ACC112 (cell line): ENCODE measurements around the gene TEX11.
"Not testable (repeated sequence)": the region's sequence is repeated elsewhere in the genome, so short reads cannot be mapped to it uniquely, and the experiment has no call there.

Source experiments
- H2AFZ ChIP-seq: fragments of 200-600 bp; sonication (generic); one replicate; pipeline ENCODE4 v1.6.0; 2017; ENCODE audit warnings: antibody characterized with exemption, low read length; ENCODE audit not compliant: unreplicated experiment
- H3K27ac ChIP-seq: fragments of 200-600 bp; sonication (generic); 2 replicates; pipeline ENCODE4 v1.5.1; 2014; ENCODE audit warnings: low read depth, mild to moderate bottlenecking, antibody characterized with exemption, low read length, moderate library complexity
- H3K27me3 ChIP-seq: fragments of 200-600 bp; sonication (generic); 2 replicates; pipeline ENCODE4 v1.6.1; 2014; ENCODE audit warnings: mild to moderate bottlenecking, antibody characterized with exemption, low read length, moderate library complexity, mixed read lengths; ENCODE audit not compliant: insufficient read depth
- H3K36me3 ChIP-seq: fragments of 200-600 bp; sonication (generic); 2 replicates; pipeline ENCODE4 v1.6.1; 2016; ENCODE audit warnings: mild to moderate bottlenecking, antibody characterized with exemption, low read length, moderate library complexity, mixed read lengths; ENCODE audit not compliant: insufficient read depth
- H3K4me1 ChIP-seq: fragments of 200-600 bp; sonication (generic); one replicate; pipeline ENCODE4 v1.6.1; 2016; ENCODE audit warnings: low read length, mixed read lengths; ENCODE audit not compliant: insufficient read depth, unreplicated experiment, control insufficient read depth
- H3K4me3 ChIP-seq: fragments of 200-600 bp; sonication (generic); 2 replicates; pipeline ENCODE4 v1.5.1; 2014; ENCODE audit warnings: mild to moderate bottlenecking, low read depth, low read length
- H3K79me2 ChIP-seq: fragments of 200-600 bp; sonication (generic); one replicate; pipeline ENCODE4 v1.6.0; 2016; ENCODE audit warnings: low read length; ENCODE audit not compliant: control insufficient read depth, unreplicated experiment, insufficient read depth

TEX11 gene

GRCh38 chrX:70527610-70528345, 380.7 kb downstream of the TEX11 start:
- Histone ChIP-seq H2AFZ (no peak overlapping the region), H3K79me2 (no peaks in the 10 kb centered on the region), H3K27ac (no peak overlapping the region), H3K4me3 (no peak overlapping the region), H3K36me3 (no peaks in the 10 kb centered on the region), H3K27me3 (no peaks in the 10 kb centered on the region), H3K4me1 (no peaks in the 10 kb centered on the region)

GRCh38 chrX:70527053-70527452, 381.5 kb downstream of the TEX11 start:
- no peaks in the 10 kb centered on the region for H3K4me1 ChIP-seq
- no peaks in the 10 kb centered on the region for H3K27me3 ChIP-seq
- no peaks in the 10 kb centered on the region for H3K79me2 ChIP-seq
- no peaks in the 10 kb centered on the region for H3K36me3 ChIP-seq
- no peak overlapping the region for H2AFZ ChIP-seq
- no peak overlapping the region for H3K4me3 ChIP-seq
- H3K27ac ChIP-seq = no peak overlapping the region

- Histone ChIP-seq H3K27ac (no peak overlapping the region), H3K27me3 (no peaks in the 10 kb centered on the region), H2AFZ (no peak overlapping the region)
These were observed 382.8 kb downstream of the TEX11 start for GRCh38 chrX:70525733-70526132.

GRCh38 chrX:70515692-70516091, 392.8 kb downstream of the TEX11 start:
- H3K79me2 ChIP-seq, H3K27ac ChIP-seq, H3K27me3 ChIP-seq, H2AFZ ChIP-seq, H3K4me3 ChIP-seq, H3K36me3 ChIP-seq, H3K4me1 ChIP-seq: not testable (repeated sequence)

More at GRCh38 chrX:70525733-70526132, 382.8 kb downstream of the TEX11 start:
- Histone ChIP-seq H3K4me1 (no peaks in the 10 kb centered on the region), H3K79me2 (no peaks in the 10 kb centered on the region), H3K36me3 (no peaks in the 10 kb centered on the region), H3K4me3 (no peak overlapping the region)

- H3K36me3 ChIP-seq, H3K27me3 ChIP-seq, H2AFZ ChIP-seq, H3K79me2 ChIP-seq, H3K27ac ChIP-seq, H3K4me3 ChIP-seq, H3K4me1 ChIP-seq: not testable (repeated sequence)
These were observed 393.2 kb downstream of the TEX11 start for GRCh38 chrX:70515270-70515669.

GRCh38 chrX:70509078-70509477, 399.4 kb downstream of the TEX11 start:
- Histone ChIP-seq H2AFZ (no peak overlapping the region), H3K27ac (no peak overlapping the region), H3K27me3 (no peaks in the 10 kb centered on the region), H3K36me3 (no peaks in the 10 kb centered on the region), H3K4me1 (peaks cover 11% of the 10 kb centered on the region), H3K79me2 (no peaks in the 10 kb centered on the region), H3K4me3 (no peak overlapping the region)

GRCh38 chrX:70508296-70508911, 400.1 kb downstream of the TEX11 start:
- Histone ChIP-seq H3K79me2 (no peaks in the 10 kb centered on the region), H3K27ac (no peak overlapping the region), H3K36me3 (no peaks in the 10 kb centered on the region), H2AFZ (peak overlapping the region; percentile 75), H3K4me1 (peaks cover 11% of the 10 kb centered on the region), H3K4me3 (no peak overlapping the region), H3K27me3 (no peaks in the 10 kb centered on the region)

GRCh38 chrX:70505451-70505841, 403.1 kb downstream of the TEX11 start:
- H3K4me1 ChIP-seq = peaks cover 11% of the 10 kb centered on the region
- H3K27me3 ChIP-seq = no peaks in the 10 kb centered on the region

GRCh38 chrX:70504772-70505450, 403.6 kb downstream of the TEX11 start:
- peaks cover 11% of the 10 kb centered on the region for H3K4me1 ChIP-seq
- no peaks in the 10 kb centered on the region for H3K36me3 ChIP-seq
- no peak overlapping the region for H3K27ac ChIP-seq
- no peak overlapping the region for H2AFZ ChIP-seq
- H3K79me2 ChIP-seq = no peaks in the 10 kb centered on the region
- no peak overlapping the region for H3K4me3 ChIP-seq
- no peaks in the 10 kb centered on the region for H3K27me3 ChIP-seq

More at GRCh38 chrX:70505451-70505841, 403.1 kb downstream of the TEX11 start:
- Histone ChIP-seq H3K27ac (no peak overlapping the region), H2AFZ (no peak overlapping the region), H3K4me3 (no peak overlapping the region), H3K79me2 (no peaks in the 10 kb centered on the region), H3K36me3 (no peaks in the 10 kb centered on the region)

- H3K36me3 ChIP-seq = no peaks in the 10 kb centered on the region
- H3K27ac ChIP-seq = no peak overlapping the region
- H2AFZ ChIP-seq = no peak overlapping the region
- H3K4me3 ChIP-seq = no peak overlapping the region
- no peaks in the 10 kb centered on the region for H3K79me2 ChIP-seq
- no peaks in the 10 kb centered on the region for H3K4me1 ChIP-seq
- H3K27me3 ChIP-seq = no peaks in the 10 kb centered on the region
These were observed 407.7 kb downstream of the TEX11 start for GRCh38 chrX:70500826-70501225.

- H3K79me2 ChIP-seq = no peaks in the 10 kb centered on the region
- no peak overlapping the region for H3K27ac ChIP-seq
- H3K27me3 ChIP-seq = no peaks in the 10 kb centered on the region
- no peaks in the 10 kb centered on the region for H3K4me1 ChIP-seq
- no peaks in the 10 kb centered on the region for H3K36me3 ChIP-seq
- no peak overlapping the region for H2AFZ ChIP-seq
- no peak overlapping the region for H3K4me3 ChIP-seq
These were observed 410.4 kb downstream of the TEX11 start for GRCh38 chrX:70498129-70498528.
